ENCODE results near the gene GSN.

GRCh38 chr9:121253821-121254501, 14.0 kb upstream of the GSN start:
- TF ChIP-seq, protein P1, sequence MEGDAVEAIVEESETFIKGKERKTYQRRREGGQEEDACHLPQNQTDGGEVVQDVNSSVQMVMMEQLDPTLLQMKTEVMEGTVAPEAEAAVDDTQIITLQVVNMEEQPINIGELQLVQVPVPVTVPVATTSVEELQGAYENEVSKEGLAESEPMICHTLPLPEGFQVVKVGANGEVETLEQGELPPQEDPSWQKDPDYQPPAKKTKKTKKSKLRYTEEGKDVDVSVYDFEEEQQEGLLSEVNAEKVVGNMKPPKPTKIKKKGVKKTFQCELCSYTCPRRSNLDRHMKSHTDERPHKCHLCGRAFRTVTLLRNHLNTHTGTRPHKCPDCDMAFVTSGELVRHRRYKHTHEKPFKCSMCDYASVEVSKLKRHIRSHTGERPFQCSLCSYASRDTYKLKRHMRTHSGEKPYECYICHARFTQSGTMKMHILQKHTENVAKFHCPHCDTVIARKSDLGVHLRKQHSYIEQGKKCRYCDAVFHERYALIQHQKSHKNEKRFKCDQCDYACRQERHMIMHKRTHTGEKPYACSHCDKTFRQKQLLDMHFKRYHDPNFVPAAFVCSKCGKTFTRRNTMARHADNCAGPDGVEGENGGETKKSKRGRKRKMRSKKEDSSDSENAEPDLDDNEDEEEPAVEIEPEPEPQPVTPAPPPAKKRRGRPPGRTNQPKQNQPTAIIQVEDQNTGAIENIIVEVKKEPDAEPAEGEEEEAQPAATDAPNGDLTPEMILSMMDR (IDR thresholded peaks at IDR 0.05; ENCODE audit: low read length) = no peak
- TF ChIP-seq EZH2 (IDR thresholded peaks at IDR 0.05; ENCODE audit: borderline replicate concordance, low read length) = no peak

Data from OCI-LY1 (cell line).